Spleen (tissue), 11 donors: ENCODE data around the gene MYH15. TPM values are rescaled to one million over a fixed set of nuclear protein-coding genes. Genes with fewer than 3 reads are reported as not detected.

Experiments
- DNase-seq: peaks from one replicate; pipeline ENCODE4 v3.0.0-alpha.2; 2020
- H3K27ac ChIP-seq, 8 donors: fragments of 200-600 bp; sonication (generic) in 7 of 8; 1 replicate in 4 of 8; 2 replicates in 4 of 8; pipeline versions ENCODE4 v1.5.0 to v1.8.0; 2016 to 2021; ENCODE audit warnings: inconsistent platforms in 4 of 8, mild to moderate bottlenecking in 4 of 8, moderate library complexity in 1 of 8
- H3K27me3 ChIP-seq, 7 donors: fragments of 200-600 bp; sonication (generic) in 6 of 7; replicated peaks in 1 of 7; 1 replicate in 4 of 7; 2 replicates in 3 of 7; pipeline versions ENCODE4 v1.5.0 to v1.8.0; 2016 to 2021; ENCODE audit warnings: inconsistent platforms in 3 of 7, mild to moderate bottlenecking in 1 of 7
- H3K36me3 ChIP-seq, 6 donors: fragments of 200-600 bp; sonication (generic) in 5 of 6; 1 replicate in 4 of 6; 2 replicates in 2 of 6; pipeline versions ENCODE4 v1.5.0 to v1.8.0; 2016 to 2021; ENCODE audit warnings: inconsistent platforms in 2 of 6
- H3K4me1 ChIP-seq, 6 donors: fragments of 200-600 bp; sonication (generic) in 5 of 6; 1 replicate in 3 of 6; 2 replicates in 3 of 6; pipeline versions ENCODE4 v1.5.0 to v1.8.0; 2016 to 2021; ENCODE audit warnings: inconsistent platforms in 3 of 6
- H3K4me3 ChIP-seq, 8 donors: fragments of 200-600 bp; sonication (generic) in 7 of 8; 1 replicate in 4 of 8; 2 replicates in 4 of 8; pipeline versions ENCODE4 v1.5.0 to v1.8.0; 2016 to 2021; ENCODE audit warnings: inconsistent platforms in 4 of 8, mild to moderate bottlenecking in 4 of 8, moderate library complexity in 2 of 8
- H3K9me3 ChIP-seq, 8 donors: fragments of 200-600 bp; sonication (generic) in 7 of 8; 1 replicate in 4 of 8; 2 replicates in 4 of 8; pipeline versions ENCODE4 v1.5.0 to v1.8.0; 2016 to 2021; ENCODE audit warnings: inconsistent platforms in 4 of 8
- POLR2A ChIP-seq, 3 donors: fragments of 450-650 bp; IDR thresholded peaks; one replicate each; pipeline ENCODE4 v1.5.1; 2017; ENCODE audit warnings: antibody characterized with exemption in 3 of 3, mild to moderate bottlenecking in 1 of 3
- POLR2AphosphoS5 ChIP-seq, 3 donors: sonication (generic); formaldehyde crosslinking; IDR thresholded peaks; one replicate each; pipeline ENCODE4 v1.5.1; 2017; ENCODE audit warnings: antibody characterized with exemption in 3 of 3
- WGBS, 5 donors: extraction: QIAGEN DNeasy Blood & Tissue Kit in 3 of 5; methylation state at CpG; one replicate each; pipeline versions ENCODE4 v1.1.5 to v1.1.7; 2013 to 2018; 5-methylcytosine and 5-hydroxymethylcytosine counted together
- intact Hi-C: fragments of 100-400 bp; cut with DNase I; formaldehyde crosslinking; loops from one replicate; pipeline ENCODE4 v1.15.0; 2023; ENCODE audit warnings: low total_unique reads
- polyA plus RNA-seq, 3 donors: library from polyadenylated mRNA; stranded (reverse); fragments of 200-250 nt; gene quantifications; one replicate each; pipeline ENCODE4 v1.2.1, GENCODE V29; 2013
- total RNA-seq, 7 donors: library from RNA; depleted of rRNA in 3 of 7; stranded (reverse); fragments of >200 nt in 3 of 7; fragmentation: NEBNext Ultra II Directional in 4 of 7; extraction: Animal tissue kit (Norgen Biotek cat#: 25700) in 4 of 7; gene quantifications; one replicate each; pipeline versions ENCODE4 v1.1.0 to v1.2.1, GENCODE V29; 2016 to 2021
- TF ChIP-seq, protein P1 (sequence below), 11 experiments: fragments of 200-600 bp in 7 of 11; fragments of 450-650 bp in 4 of 11; sonication (generic) in 4 of 11; IDR thresholded peaks in 8 of 11; conservative IDR thresholded peaks in 3 of 11; 1 replicate in 7 of 11; 2 replicates in 4 of 11; pipeline versions ENCODE4 v1.4.0 to v1.8.0; 2016 to 2021; ENCODE audit warnings: antibody characterized with exemption in 11 of 11, inconsistent platforms in 4 of 11, mild to moderate bottlenecking in 1 of 11
- donor health status: healthy with polysubstance abuse.
- donor health status: DM: no; HTN: no; CAD: no; lungs with moderate emphysema.
- donor health status: DM: no; HTN: no; CAD: no.
- donor health status: Bipolar disorder and iron deficiency.
- donor health status: healthy.
- donor health status: DM: no; HTN: no; CAD: no.
- donor health status: DM: yes; HTN: yes; CAD: no.

Gene MYH15
- total and polyA plus RNA-seq, 10 donors, result 0.02 to 3.0 (median 0.18) TPM

DNA sequence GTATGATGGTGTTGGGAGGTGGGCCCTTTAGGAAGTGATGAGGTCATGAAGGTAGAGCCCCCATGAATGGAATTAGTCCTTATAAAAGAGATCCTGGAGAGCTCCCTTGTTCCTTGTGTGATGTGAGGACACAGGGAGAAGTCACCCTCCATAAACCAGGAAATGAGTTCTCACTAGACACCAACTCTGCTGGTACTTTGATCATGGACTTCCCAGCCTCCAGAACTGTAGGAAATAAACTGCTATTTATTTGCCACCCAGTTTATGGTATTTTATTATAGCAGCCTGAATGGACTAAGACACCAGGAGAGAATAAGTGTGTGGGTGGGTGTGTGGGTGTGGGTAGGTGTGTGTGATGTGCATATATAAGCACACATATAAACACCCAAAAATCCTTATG, 71.9 kb downstream of the MYH15 start:
- intact Hi-C loops, result no loop called here
- Histone ChIP-seq H3K4me1 (no peaks in the 10 kb centered on the region), H3K9me3 (peaks cover 0 to under 1% (median 0%) of the 10 kb centered on the region in 8 donors), H3K27ac (no peak overlapping the region), H3K36me3 (no peaks in the 10 kb centered on the region), H3K4me3 (no peak overlapping the region), H3K27me3 (no peaks in the 10 kb centered on the region)
- DNase-seq, result no peak
- TF ChIP-seq, protein P1, sequence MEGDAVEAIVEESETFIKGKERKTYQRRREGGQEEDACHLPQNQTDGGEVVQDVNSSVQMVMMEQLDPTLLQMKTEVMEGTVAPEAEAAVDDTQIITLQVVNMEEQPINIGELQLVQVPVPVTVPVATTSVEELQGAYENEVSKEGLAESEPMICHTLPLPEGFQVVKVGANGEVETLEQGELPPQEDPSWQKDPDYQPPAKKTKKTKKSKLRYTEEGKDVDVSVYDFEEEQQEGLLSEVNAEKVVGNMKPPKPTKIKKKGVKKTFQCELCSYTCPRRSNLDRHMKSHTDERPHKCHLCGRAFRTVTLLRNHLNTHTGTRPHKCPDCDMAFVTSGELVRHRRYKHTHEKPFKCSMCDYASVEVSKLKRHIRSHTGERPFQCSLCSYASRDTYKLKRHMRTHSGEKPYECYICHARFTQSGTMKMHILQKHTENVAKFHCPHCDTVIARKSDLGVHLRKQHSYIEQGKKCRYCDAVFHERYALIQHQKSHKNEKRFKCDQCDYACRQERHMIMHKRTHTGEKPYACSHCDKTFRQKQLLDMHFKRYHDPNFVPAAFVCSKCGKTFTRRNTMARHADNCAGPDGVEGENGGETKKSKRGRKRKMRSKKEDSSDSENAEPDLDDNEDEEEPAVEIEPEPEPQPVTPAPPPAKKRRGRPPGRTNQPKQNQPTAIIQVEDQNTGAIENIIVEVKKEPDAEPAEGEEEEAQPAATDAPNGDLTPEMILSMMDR (IDR thresholded peaks at IDR 0.05 in 8 of 11, conservative IDR thresholded peaks at IDR 0.05 in 3 of 11), result no peak
- TF ChIP-seq POLR2AphosphoS5 (IDR thresholded peaks at IDR 0.05), result no peak
- TF ChIP-seq POLR2A (IDR thresholded peaks at IDR 0.05), result no peak

DNA sequence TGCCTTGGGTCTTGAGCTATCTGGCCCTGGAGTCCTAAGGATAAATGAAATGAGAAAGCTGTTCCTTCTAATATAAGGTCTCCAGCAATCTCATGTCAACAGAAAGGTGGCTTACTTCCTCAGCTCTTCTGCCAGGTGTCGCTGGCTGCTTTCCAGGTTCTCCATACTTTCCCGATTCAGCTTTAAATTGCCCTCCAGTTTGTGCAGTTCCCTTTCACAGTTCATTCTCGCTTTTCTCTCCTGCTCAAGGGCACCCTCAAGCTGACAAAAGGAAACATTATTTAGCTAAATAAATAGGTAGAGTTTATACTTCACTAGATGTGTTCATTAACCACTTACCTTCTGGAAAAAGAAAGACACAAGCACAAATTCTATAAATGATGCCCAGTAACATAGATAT, 73.0 kb downstream of the MYH15 start:
- no peak for DNase-seq
- H3K4me1 ChIP-seq, result no peaks in the 10 kb centered on the region
- no peak overlapping the region for H3K27ac ChIP-seq
- H3K36me3 ChIP-seq, result no peaks in the 10 kb centered on the region
- H3K27me3 ChIP-seq, result no peaks in the 10 kb centered on the region
- H3K9me3 ChIP-seq, result peaks cover 0 to 11% (median 7%) of the 10 kb centered on the region in 8 donors
- 33 to 85% (median 70%) methylated on average over 3 of the region's 3 CpGs for WGBS, 5 donors
- intact Hi-C loops, result no loop called here
- TF ChIP-seq POLR2AphosphoS5 (IDR thresholded peaks at IDR 0.05), result no peak
- TF ChIP-seq, protein P1 (IDR thresholded peaks at IDR 0.05 in 8 of 11, conservative IDR thresholded peaks at IDR 0.05 in 3 of 11), result no peak
- TF ChIP-seq POLR2A (IDR thresholded peaks at IDR 0.05), result no peak
- no peak overlapping the region for H3K4me3 ChIP-seq

DNA sequence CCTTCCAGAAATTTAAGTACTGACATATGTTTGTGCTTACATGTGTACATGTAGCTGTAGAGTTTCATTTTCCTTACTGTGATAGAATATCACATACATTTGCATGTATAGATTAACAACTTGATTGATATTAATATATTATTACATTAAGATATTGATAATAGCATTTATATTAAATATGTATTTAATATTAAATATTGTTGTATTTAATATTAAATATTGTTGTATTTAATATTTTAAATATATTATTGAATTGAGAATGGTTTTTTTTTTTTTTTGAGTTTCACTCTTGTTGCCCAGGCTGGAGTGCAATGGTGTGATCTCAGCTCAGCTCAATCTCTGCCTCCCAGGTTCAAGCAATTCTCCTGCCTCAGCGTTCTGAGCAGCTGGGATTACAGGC, 76.5 kb downstream of the MYH15 start:
- H3K4me1 ChIP-seq, result no peaks in the 10 kb centered on the region
- peaks cover 0 to 16% (median 10%) of the 10 kb centered on the region in 8 donors for H3K9me3 ChIP-seq
- no peaks in the 10 kb centered on the region for H3K27me3 ChIP-seq
- no peak overlapping the region for H3K27ac ChIP-seq
- WGBS, 5 donors, result 56 to 91% (median 74%) methylated on average over 1 of the region's 1 CpG
- H3K4me3 ChIP-seq, result no peak overlapping the region
- no peak for DNase-seq
- no peaks in the 10 kb centered on the region for H3K36me3 ChIP-seq
- intact Hi-C loops, result no loop called here
- no peak for TF ChIP-seq POLR2AphosphoS5 (IDR thresholded peaks at IDR 0.05)
- TF ChIP-seq, protein P1 (IDR thresholded peaks at IDR 0.05 in 8 of 11, conservative IDR thresholded peaks at IDR 0.05 in 3 of 11), result no peak
- no peak for TF ChIP-seq POLR2A (IDR thresholded peaks at IDR 0.05)

DNA sequence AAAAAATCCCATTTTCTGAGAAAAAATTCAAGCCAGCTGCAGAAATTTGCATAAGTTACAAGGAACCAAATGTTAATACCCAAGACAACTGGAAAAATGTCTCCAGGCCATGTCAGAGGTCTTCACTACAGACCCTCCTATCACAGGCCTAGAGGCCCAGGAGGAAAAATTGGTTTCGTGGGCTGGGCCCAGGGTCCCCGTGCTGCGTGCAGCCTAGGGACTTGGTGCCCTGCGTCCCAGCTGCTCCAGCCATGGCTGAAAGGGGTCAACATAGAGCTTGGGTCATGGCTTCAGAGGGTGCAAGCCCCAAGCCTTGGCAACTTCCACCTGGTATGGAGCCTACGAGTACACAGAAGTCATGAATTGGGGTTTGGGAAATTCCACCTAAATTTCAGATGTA, 78.0 kb downstream of the MYH15 start:
- H3K36me3 ChIP-seq, result no peaks in the 10 kb centered on the region
- H3K4me1 ChIP-seq, result peaks cover 0 to 6% (median 0%) of the 10 kb centered on the region in 6 donors
- DNase-seq, result no peak
- H3K27me3 ChIP-seq, result no peaks in the 10 kb centered on the region
- H3K27ac ChIP-seq, result no peak overlapping the region
- TF ChIP-seq POLR2AphosphoS5 (IDR thresholded peaks at IDR 0.05) (no peak), POLR2A (IDR thresholded peaks at IDR 0.05) (no peak)
- TF ChIP-seq, protein P1 (IDR thresholded peaks at IDR 0.05 in 8 of 11, conservative IDR thresholded peaks at IDR 0.05 in 3 of 11), result no peak
- peaks cover 0 to 16% (median 10%) of the 10 kb centered on the region in 8 donors for H3K9me3 ChIP-seq
- 85 to 97% (median 87%) methylated on average over 5 of the region's 5 CpGs for WGBS, 5 donors
- intact Hi-C loops, result no loop called here
- H3K4me3 ChIP-seq, result no peak overlapping the region
